WTC11 (cell line): ENCODE data around the gene GOSR1.

Experiments
- ATF2 ChIP-seq: sonication (generic); formaldehyde crosslinking; IDR thresholded peaks from 2 replicates; pipeline ENCODE4 v1.8.1; 2022; ENCODE audit warnings: low read depth, missing genetic modification reagents, borderline replicate concordance
- CREM ChIP-seq: sonication (generic); formaldehyde crosslinking; IDR thresholded peaks from 2 replicates; pipeline ENCODE4 v1.8.1; 2022; ENCODE audit warnings: mild to moderate bottlenecking, missing genetic modification reagents, moderate library complexity
- CTCF ChIP-seq: fragments of 200-600 bp; IDR thresholded peaks from 2 replicates; pipeline ENCODE4 v1.8.0; 2022; ENCODE audit warnings: antibody characterized with exemption
- FOXJ3 ChIP-seq: sonication (generic); formaldehyde crosslinking; IDR thresholded peaks from 2 replicates; pipeline ENCODE4 v1.9.0; 2021; ENCODE audit warnings: missing genetic modification reagents, mild to moderate bottlenecking, borderline replicate concordance
- FOXP4 ChIP-seq: sonication (generic); formaldehyde crosslinking; IDR thresholded peaks from 2 replicates; pipeline ENCODE4 v1.8.0; 2022; ENCODE audit warnings: mild to moderate bottlenecking, missing genetic modification reagents
- HMGXB4 ChIP-seq: sonication (generic); formaldehyde crosslinking; IDR thresholded peaks from 2 replicates; pipeline ENCODE4 v1.8.1; 2023; ENCODE audit warnings: mild to moderate bottlenecking, moderate library complexity, missing genetic modification reagents
- IRF2 ChIP-seq: sonication (generic); formaldehyde crosslinking; IDR thresholded peaks from 2 replicates; pipeline ENCODE4 v1.8.0; 2022; ENCODE audit warnings: low read depth, missing genetic modification reagents, borderline replicate concordance
- MAX ChIP-seq: sonication (generic); formaldehyde crosslinking; IDR thresholded peaks from 2 replicates; pipeline ENCODE4 v1.8.0; 2022; ENCODE audit warnings: mild to moderate bottlenecking, missing genetic modification reagents
- NR2C2 ChIP-seq: sonication (generic); formaldehyde crosslinking; IDR thresholded peaks from 2 replicates; pipeline ENCODE4 v1.8.0; 2022; ENCODE audit warnings: mild to moderate bottlenecking, missing genetic modification reagents
- TEAD1 ChIP-seq: sonication (generic); formaldehyde crosslinking; IDR thresholded peaks from 2 replicates; pipeline ENCODE4 v1.8.0; 2022; ENCODE audit warnings: mild to moderate bottlenecking, missing genetic modification reagents
- ZNF512 ChIP-seq: sonication (generic); formaldehyde crosslinking; IDR thresholded peaks from 2 replicates; pipeline ENCODE4 v1.8.1; 2022; ENCODE audit warnings: missing genetic modification reagents, borderline replicate concordance

- TF ChIP-seq CTCF (no peak), HMGXB4 (no peak), ZNF512 (CRISPR knock-in tag) (no peak), FOXJ3 (CRISPR knock-in tag) (no peak), TEAD1 (CRISPR knock-in tag) (no peak), NR2C2 (CRISPR knock-in tag) (no peak), CREM (CRISPR knock-in tag) (no peak), MAX (CRISPR knock-in tag) (no peak), FOXP4 (CRISPR knock-in tag) (no peak), ATF2 (CRISPR knock-in tag) (no peak), IRF2 (CRISPR knock-in tag) (no peak)
Measured at GRCh38 chr17:30551996-30552339, 74.8 kb downstream of the GOSR1 start.
